H1 (cell line): ENCODE measurements around the gene MAPK11. TPM values are rescaled to one million over a fixed set of nuclear protein-coding genes. Genes with fewer than 3 reads are reported as not detected.

Experiments
- BACH1 ChIP-seq: IDR thresholded peaks from 2 replicates; pipeline ENCODE4 v1.6.1; 2012; ENCODE audit warnings: low read length, improper control_type of control experiment
- CBX8 ChIP-seq: fragments of 300-800, 300-1000 bp; sonication (generic); IDR thresholded peaks from 2 replicates; pipeline ENCODE4 v1.7.1; 2016; ENCODE audit warnings: low read depth, low read length, borderline replicate concordance
- MAFK ChIP-seq: IDR thresholded peaks from 2 replicates; pipeline ENCODE4 v1.6.1; 2012; ENCODE audit warnings: low read depth, mild to moderate bottlenecking, improper control_type of control experiment, low read length
- POU5F1 ChIP-seq: IDR thresholded peaks from 2 replicates; pipeline ENCODE4 v1.6.1; 2011; ENCODE audit warnings: low read depth, mild to moderate bottlenecking, low read length, moderate library complexity
- RBBP5 ChIP-seq: IDR thresholded peaks from 2 replicates; pipeline ENCODE4 v1.7.1; 2012; ENCODE audit warnings: low read depth, mild to moderate bottlenecking, inconsistent platforms, low read length, moderate library complexity, borderline replicate concordance
- TCF12 ChIP-seq: IDR thresholded peaks from 2 replicates; pipeline ENCODE4 v1.6.1; 2011; ENCODE audit warnings: low read depth, mild to moderate bottlenecking, low read length
- TEAD4 ChIP-seq: IDR thresholded peaks from 2 replicates; pipeline ENCODE4 v1.6.1; 2012; ENCODE audit warnings: low read depth, low read length, inconsistent platforms, mixed read lengths
- polyA plus RNA-seq, 7 experiments: library from polyadenylated mRNA; depleted of rRNA in 3 of 7; stranded (reverse) in 5 of 7; unstranded in 2 of 7; fragments of >200 nt in 5 of 7; fragments of 200-250 nt in 2 of 7; gene quantifications; 1 replicate in 5 of 7; 2 replicates in 1 of 7; 4 replicates in 1 of 7; pipeline versions ENCODE4 v1.2.1 to v1.2.3, GENCODE V29; 2011 to 2013; ENCODE audit warnings: missing spikeins in 2 of 7, mixed read lengths in 2 of 7
- total RNA-seq: library from RNA; stranded (reverse); fragmentation: NEBNext Ultra II Directional; extraction: Animal tissue kit (Norgen Biotek cat#: 25700); gene quantifications from 2 replicates; pipeline ENCODE4 v1.2.1, GENCODE V29; 2021

The MAPK11 gene
- total and polyA plus RNA-seq, 2 of the 8 experiments (the other 6 are each of a cell fraction or from before 2014, with no cell fraction given), result 0.70 to 1.5 TPM

- TF ChIP-seq BACH1 (no peak), CBX8 (no peak), MAFK (no peak), RBBP5 (no peak), TEAD4 (no peak), TCF12 (no peak), POU5F1 (no peak)
- TF ChIP-seq, all 59 proteins: peak for 0
Observed at GRCh38 chr22:50264946-50265669, 5.1 kb downstream of the MAPK11 start (continued).
